GM12891 (cell line): ENCODE measurements around the gene MSH2.
A peak's percentile ranks its signal among the peaks of the same experiment; 100 is the strongest.

Experiments
- DNase-seq: peaks from one replicate; pipeline ENCODE4 v3.0.0; 2011; ENCODE audit warnings: low spot score; ENCODE audit not compliant: insufficient read length
- FAIRE-seq: peaks from 2 replicates; lab custom pipeline; 2011; peaks lifted over from hg19 to GRCh38; lab: Jason Lieb, UNC
- PAX5 ChIP-seq: IDR thresholded peaks from 2 replicates; pipeline ENCODE4 v1.6.1; 2011; ENCODE audit warnings: low read length, moderate library complexity, mild to moderate bottlenecking; ENCODE audit not compliant: insufficient read depth, severe bottlenecking
- POLR2A ChIP-seq: IDR thresholded peaks from 2 replicates; pipeline ENCODE4 v1.6.1; 2011; ENCODE audit warnings: low read depth, low read length, control low read depth
- POLR2AphosphoS5 ChIP-seq: IDR thresholded peaks from 2 replicates; pipeline ENCODE4 v1.6.1; 2011; ENCODE audit warnings: low read depth, low read length, control low read depth
- POU2F2 ChIP-seq: IDR thresholded peaks from 2 replicates; pipeline ENCODE4 v1.6.1; 2011; ENCODE audit warnings: low read depth, mild to moderate bottlenecking, control low read depth, low read length, moderate library complexity
- SPI1 ChIP-seq: IDR thresholded peaks from 2 replicates; pipeline ENCODE4 v1.6.1; 2011; ENCODE audit warnings: low read depth, low read length, control low read depth
- TAF1 ChIP-seq: IDR thresholded peaks from 2 replicates; pipeline ENCODE4 v1.6.1; 2011; ENCODE audit warnings: low read depth, low read length, control low read depth

The MSH2 gene

DNA sequence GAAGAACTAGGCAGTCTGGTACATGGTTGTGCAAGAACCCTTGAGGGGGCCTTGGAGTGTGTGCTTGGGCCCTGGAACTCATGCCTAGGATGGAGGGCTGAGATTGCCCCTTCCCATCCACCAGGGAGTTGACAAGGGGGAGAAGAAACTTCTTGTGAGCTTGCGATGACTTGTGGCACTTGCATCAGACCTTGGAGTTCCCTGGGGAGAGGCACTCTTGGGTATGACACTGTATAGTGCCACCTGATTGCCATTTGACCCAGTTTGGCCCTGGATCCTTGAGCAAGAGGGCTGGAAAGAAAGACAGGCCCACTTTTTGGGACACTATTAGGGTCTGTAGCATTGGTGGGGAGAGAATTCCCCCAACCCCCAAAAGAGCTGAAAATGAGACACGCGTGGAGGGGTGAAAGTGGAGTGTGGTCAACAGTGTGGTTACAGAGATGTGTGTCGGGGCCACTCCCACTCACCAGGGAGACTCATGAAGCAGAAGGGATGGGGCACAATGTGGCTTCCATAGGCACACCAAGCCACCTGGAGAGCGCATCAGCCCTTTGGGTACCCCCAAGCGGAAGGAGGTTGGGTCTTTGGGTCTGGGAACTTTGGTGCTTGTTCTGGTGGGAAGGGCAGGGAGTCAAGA is 101.3 kb downstream of the MSH2 start:
- TF ChIP-seq POU2F2 (no peak), PAX5 (no peak), POLR2A (no peak), SPI1 (no peak), POLR2AphosphoS5 (no peak), TAF1 (no peak)
- peak; percentile 77 for FAIRE-seq

DNA sequence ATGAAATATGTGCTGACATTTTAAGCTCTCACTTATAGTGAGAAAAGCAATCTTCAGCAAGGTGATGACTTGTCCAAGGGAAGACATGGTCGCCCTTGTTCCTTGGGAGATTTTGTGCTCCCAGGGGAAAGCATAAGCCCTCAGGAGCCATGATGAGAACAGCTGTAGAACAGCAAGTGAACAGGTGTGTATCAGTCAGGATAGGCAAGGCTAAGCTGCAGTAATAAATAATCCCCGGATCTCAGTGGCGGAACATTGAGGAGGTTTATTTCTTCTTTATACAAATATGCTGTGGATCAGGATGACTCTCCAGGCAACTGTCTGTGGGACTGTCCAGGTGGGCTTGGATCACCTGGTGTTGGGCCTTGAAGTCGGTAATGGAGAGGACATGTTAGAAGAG is 103.1 kb downstream of the MSH2 start:
- FAIRE-seq, result no peak
- no peak for DNase-seq
- no peak for TF ChIP-seq SPI1
- TF ChIP-seq TAF1, result no peak
- TF ChIP-seq POU2F2, result no peak
- no peak for TF ChIP-seq POLR2AphosphoS5
- TF ChIP-seq POLR2A, result no peak
- no peak for TF ChIP-seq PAX5

More for the DNA sequence above, 101.3 kb downstream of the MSH2 start:
- DNase-seq, result no peak

DNA sequence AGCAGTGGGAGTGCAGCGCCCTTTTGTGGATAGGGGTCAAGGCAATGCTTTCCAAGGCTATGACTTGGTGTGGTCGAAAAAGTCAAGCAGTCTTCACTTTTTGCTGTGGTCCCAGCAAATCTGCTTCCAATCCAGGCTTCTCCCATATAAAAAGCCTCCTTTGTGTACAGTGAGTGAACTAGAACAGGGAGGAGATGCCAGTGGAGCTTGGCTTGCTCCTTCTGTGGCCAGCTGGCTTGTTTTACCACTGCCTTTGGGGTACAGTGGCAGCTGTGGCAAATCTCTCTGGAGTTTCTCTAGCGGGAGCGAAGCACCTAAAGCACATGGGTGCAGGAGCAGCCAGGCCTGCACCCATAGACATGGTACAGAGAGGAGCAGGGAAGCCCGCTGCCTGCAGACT is 103.5 kb downstream of the MSH2 start:
- DNase-seq, result no peak
- TF ChIP-seq SPI1, result no peak
- TF ChIP-seq POU2F2, result no peak
- TF ChIP-seq TAF1, result no peak
- no peak for TF ChIP-seq PAX5
- no peak for TF ChIP-seq POLR2A
- no peak for TF ChIP-seq POLR2AphosphoS5
- no peak for FAIRE-seq

DNA sequence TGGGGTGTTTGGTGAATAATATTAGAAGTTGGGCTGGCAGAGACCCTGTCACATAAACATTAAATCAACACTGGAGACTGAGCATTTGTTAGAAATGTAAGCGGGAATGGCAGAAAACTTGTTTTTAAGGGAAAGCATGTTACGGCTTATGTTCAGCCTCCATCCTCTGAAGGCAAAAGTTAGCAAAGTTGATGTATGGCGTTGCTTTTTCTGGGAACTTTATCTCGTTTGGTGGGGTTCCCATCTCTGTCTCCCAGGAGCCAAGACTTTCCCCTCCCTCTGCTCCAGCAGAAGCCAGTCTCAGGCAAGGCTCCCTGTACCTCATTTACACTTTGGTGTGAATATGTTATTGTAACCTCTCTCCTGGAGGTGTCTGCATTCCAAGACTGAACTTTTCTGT is 105.1 kb downstream of the MSH2 start:
- no peak for DNase-seq
- no peak for FAIRE-seq
- TF ChIP-seq TAF1, result no peak
- TF ChIP-seq POLR2AphosphoS5, result no peak
- TF ChIP-seq POLR2A, result no peak
- no peak for TF ChIP-seq POU2F2
- TF ChIP-seq PAX5, result no peak
- TF ChIP-seq SPI1, result no peak

DNA sequence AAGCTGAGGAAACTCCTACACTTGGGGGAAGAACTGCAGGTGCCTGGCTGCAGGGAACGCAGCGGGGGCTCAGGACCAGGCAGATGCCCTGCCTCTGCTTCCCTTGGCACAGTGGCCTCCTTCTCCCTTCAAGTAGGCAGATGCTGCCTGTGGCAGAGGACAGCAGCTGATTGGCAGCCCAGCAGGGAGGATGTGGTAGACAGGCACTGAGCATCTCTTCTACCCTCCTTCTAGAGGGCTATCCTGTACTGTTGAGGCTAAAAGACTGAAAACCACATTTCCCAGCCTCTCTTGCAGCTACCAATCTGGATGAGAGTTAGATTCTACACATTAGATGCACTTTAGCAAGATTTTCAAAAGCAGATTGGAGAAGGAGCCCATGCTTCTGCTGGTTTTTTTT is 105.7 kb downstream of the MSH2 start:
- DNase-seq (no peak), FAIRE-seq (no peak)
- TF ChIP-seq POU2F2, result no peak
- TF ChIP-seq POLR2AphosphoS5, result no peak
- no peak for TF ChIP-seq SPI1
- no peak for TF ChIP-seq POLR2A
- no peak for TF ChIP-seq PAX5
- TF ChIP-seq TAF1, result no peak

DNA sequence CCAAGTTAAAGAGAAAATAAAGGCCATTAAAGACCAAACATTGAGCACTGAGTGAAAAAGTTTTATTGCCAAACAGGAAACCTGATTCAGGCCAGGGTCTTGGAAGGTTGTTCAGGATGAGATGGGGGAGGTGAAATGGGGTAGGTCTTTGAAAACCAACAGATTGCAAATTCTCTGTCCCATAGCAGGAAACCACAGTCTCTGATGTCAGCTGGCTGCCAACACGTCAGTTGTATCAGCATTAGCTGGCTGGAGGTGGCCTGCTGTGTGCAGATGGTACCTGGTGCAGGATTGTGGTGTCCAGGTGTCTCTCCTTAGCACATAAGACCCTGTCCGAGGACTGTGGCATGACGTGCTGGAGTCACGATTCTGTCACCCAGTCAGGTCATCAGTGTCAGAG is 106.3 kb downstream of the MSH2 start:
- FAIRE-seq, result peak; percentile 45
- no peak for TF ChIP-seq POLR2A
- TF ChIP-seq POU2F2, result no peak
- TF ChIP-seq SPI1, result no peak
- TF ChIP-seq TAF1, result no peak
- TF ChIP-seq PAX5, result no peak
- TF ChIP-seq POLR2AphosphoS5, result no peak
- DNase-seq, result no peak

DNA sequence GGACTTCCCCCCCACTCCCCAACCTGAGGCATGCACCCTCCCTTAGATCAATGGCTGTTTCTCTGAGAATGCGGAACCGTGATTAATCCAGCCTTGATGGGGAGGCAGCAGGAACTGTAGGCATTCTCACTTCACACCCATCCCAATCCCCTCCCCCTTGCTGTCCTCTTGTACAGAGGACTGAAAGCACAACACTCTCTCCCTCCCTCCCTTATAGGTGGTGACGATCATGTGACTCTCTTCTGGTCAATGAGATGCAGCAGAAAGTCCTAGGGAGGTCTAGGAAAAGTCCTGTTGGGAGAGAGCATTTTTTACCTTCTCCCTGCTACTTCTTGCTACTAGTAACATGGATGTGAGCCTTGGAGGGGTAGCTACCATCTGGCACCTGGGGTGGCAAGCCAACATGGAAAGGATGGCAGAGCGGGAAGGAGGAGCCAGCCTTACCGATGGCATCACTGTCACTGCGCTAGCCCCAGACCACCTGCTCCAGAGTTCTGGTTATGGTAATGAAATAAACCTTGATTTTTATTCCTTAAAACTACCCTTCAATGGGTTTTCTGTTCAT is 106.9 kb downstream of the MSH2 start:
- TF ChIP-seq PAX5 (no peak), TAF1 (no peak), POLR2A (no peak), SPI1 (no peak), POU2F2 (no peak)
- FAIRE-seq, result peak; percentile 40
- no peak for DNase-seq

DNA sequence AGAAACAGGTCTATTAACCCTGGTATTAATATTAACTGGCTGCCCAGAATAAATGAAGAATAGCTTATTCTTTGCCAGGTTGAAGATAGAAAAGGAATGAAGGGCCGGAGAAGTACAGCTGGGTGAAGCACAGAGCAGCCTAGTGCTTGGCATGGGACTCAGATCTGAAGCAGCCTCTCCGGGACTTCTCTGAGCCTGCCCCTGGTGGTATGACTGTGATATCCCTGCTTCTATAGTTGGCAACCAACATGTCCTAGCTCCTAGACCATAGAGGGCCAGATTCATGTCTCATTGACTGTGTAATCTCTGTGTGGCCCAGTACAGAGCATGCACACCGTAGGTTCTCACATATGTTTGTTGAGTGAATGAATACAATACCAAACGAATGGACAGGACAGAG is 107.8 kb downstream of the MSH2 start:
- TF ChIP-seq TAF1 (no peak), SPI1 (no peak), POLR2AphosphoS5 (no peak), PAX5 (no peak), POLR2A (no peak), POU2F2 (no peak)
- DNase-seq (no peak), FAIRE-seq (peak; percentile 59)

DNA sequence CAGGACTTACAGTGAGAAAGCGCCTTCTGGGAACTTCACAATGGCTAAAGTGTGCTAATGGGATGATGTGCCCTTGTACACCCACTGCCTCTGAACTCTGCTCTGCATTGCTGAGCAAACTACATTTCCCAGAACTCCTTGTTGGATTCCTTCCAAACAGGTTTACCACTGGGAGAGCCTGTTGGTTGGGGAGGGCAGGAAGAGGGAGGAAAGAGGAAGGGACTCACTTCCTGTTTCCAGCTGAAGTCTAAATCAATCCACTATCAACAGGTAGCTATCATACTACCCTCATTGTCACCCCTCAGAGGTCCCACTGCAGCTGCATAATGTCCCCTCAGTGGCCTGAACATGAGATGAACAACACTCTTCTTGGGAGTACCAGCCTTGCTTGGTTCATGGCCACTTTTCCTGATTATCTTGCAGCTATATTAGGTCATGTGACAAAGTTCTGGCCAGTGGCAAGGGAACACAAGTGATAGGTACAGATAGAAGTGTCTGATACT is 109.7 kb downstream of the MSH2 start:
- FAIRE-seq, result peak; percentile 5
- no peak for TF ChIP-seq POLR2AphosphoS5
- TF ChIP-seq POLR2A, result no peak
- TF ChIP-seq POU2F2, result no peak
- no peak for TF ChIP-seq PAX5
- no peak for TF ChIP-seq TAF1
- peak; percentile 48; the same call in 1 of the 2 replicates for TF ChIP-seq SPI1
- DNase-seq, result no peak

DNA sequence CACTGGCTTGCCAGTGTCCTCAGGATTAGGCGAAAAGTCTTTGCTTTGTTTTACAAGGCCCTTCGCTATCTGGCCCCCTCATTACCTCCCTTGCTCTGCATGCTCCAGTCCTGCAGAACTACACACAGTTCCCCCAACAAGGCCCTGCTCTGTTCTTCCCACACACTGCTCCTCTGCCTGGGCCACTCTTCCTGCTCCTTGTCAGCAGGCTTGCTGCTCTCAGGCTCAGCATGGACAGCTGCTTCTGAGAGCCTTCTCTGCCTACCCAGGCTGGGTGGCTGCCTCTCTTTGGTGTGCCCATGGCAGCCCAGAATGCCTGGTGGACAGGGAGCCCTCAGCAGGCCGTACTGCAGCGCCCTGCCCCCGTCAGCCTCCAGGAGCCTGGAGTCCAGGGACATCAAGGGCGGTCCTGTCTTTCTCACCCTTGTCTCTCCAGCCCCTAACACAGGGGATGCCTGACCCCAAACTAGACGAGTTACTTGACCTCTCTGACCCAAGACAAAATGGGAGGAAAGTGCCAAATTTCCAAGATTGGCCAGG is 111.1 kb downstream of the MSH2 start:
- FAIRE-seq, result no peak
- no peak for DNase-seq
- TF ChIP-seq POLR2AphosphoS5 (no peak), TAF1 (no peak), POU2F2 (no peak), PAX5 (no peak), SPI1 (no peak)
